B cell (primary cell): ENCODE data around the gene MNT. TPM values are rescaled to one million over a fixed set of nuclear protein-coding genes. Genes with fewer than 3 reads are reported as not detected.

Experiments
- ATAC-seq: fragments of 200-7000 bp; cut with Tn5 transposase; one replicate; pipeline ENCODE4 v1.10.0; 2021; ENCODE audit warnings: low read depth, mild to moderate bottlenecking, moderate number of reproducible peaks, moderate library complexity
- CTCF ChIA-PET: fragments of 350-600 bp; sonication (Branson Sonifier 250); formaldehyde crosslinking; loops from one replicate; lab custom pipeline; 2021; ENCODE audit warnings: antibody characterized with exemption, inconsistent platforms; lab: Charles Lee
- POLR2A ChIA-PET: fragments of 350-600 bp; sonication (Branson Sonifier 250); formaldehyde crosslinking; loops from one replicate; lab custom pipeline; 2021; ENCODE audit warnings: antibody characterized with exemption; lab: Charles Lee
- DNase-seq: peaks from one replicate; pipeline ENCODE4 v3.0.0; 2013
- H2AFZ ChIP-seq: 2 replicates; pipeline ENCODE4 v1.6.1; 2012; ENCODE audit warnings: mild to moderate bottlenecking, low read depth, low read length; ENCODE audit not compliant: insufficient read depth, poor library complexity, severe bottlenecking
- H3K27ac ChIP-seq, 2 donors: 1 replicate in 1 of 2; 2 replicates in 1 of 2; pipeline ENCODE4 v1.5.1; 2012 to 2013; ENCODE audit warnings: low read length in 2 of 2, mild to moderate bottlenecking in 2 of 2, moderate library complexity in 1 of 2
- H3K27me3 ChIP-seq, 4 experiments: fragments of 200-600 bp in 1 of 4; sonication (generic) in 1 of 4; replicated peaks in 1 of 4; 1 replicate in 2 of 4; 2 replicates in 2 of 4; pipeline versions ENCODE4 v1.6.1 to v1.7.0; 2013 to 2016; ENCODE audit warnings: low read length in 3 of 4, mild to moderate bottlenecking in 2 of 4, mixed read lengths in 1 of 4, moderate library complexity in 1 of 4; ENCODE audit not compliant: insufficient read depth in 4 of 4, control insufficient read depth in 3 of 4; ENCODE audit errors: control extremely low read depth in 1 of 4
- H3K36me3 ChIP-seq, 2 experiments: replicated peaks in 1 of 2; 1 replicate in 1 of 2; 2 replicates in 1 of 2; pipeline versions ENCODE4 v1.6.1 to v1.7.1; 2013; ENCODE audit warnings: low read length in 1 of 2; ENCODE audit not compliant: insufficient read depth in 2 of 2, control insufficient read depth in 1 of 2; ENCODE audit errors: control extremely low read depth in 1 of 2, extremely low read depth in 1 of 2
- H3K4me1 ChIP-seq, 2 donors: fragments of 200-600 bp in 1 of 2; sonication (generic) in 1 of 2; 1 replicate in 1 of 2; 2 replicates in 1 of 2; pipeline versions ENCODE4 v1.5.1 to v1.6.1; 2013 to 2017; ENCODE audit warnings: low read length in 2 of 2; ENCODE audit not compliant: control insufficient read depth in 2 of 2, insufficient read depth in 2 of 2
- H3K4me2 ChIP-seq: replicated peaks from 2 replicates; pipeline ENCODE3; 2012; ENCODE audit warnings: mild to moderate bottlenecking, low read depth, low read length; ENCODE audit not compliant: poor library complexity, severe bottlenecking
- H3K4me3 ChIP-seq, 5 experiments: fragments of 200-600 bp in 1 of 5; sonication (generic) in 1 of 5; 1 replicate in 3 of 5; 2 replicates in 2 of 5; pipeline versions ENCODE4 v1.5.1 to v1.7.0; 2011 to 2016; ENCODE audit warnings: low read length in 4 of 5, mild to moderate bottlenecking in 4 of 5, low read depth in 2 of 5, control low read depth in 1 of 5, moderate library complexity in 1 of 5; ENCODE audit not compliant: insufficient read depth in 1 of 5; ENCODE audit errors: control extremely low read depth in 1 of 5, extremely low read depth in 1 of 5
- H3K79me2 ChIP-seq: fragments of 200-600 bp; sonication (generic); one replicate; pipeline ENCODE4 v1.6.0; 2016; ENCODE audit warnings: low read length; ENCODE audit not compliant: control insufficient read depth, insufficient read depth
- H3K9ac ChIP-seq: fragments of 200-600 bp; sonication (generic); 2 replicates; pipeline ENCODE4 v1.6.1; 2017; ENCODE audit warnings: mild to moderate bottlenecking, low read length, moderate library complexity
- H3K9me3 ChIP-seq, 3 donors: one replicate each; pipeline versions ENCODE4 v1.6.1 to v1.7.1; 2013; ENCODE audit warnings: low read length in 2 of 3; ENCODE audit not compliant: control insufficient read depth in 2 of 3, insufficient read depth in 1 of 3; ENCODE audit errors: control extremely low read depth in 1 of 3
- H4K20me1 ChIP-seq: 2 replicates; pipeline ENCODE4 v1.6.0; 2012; ENCODE audit warnings: mild to moderate bottlenecking, low read length; ENCODE audit not compliant: insufficient read depth, control insufficient read depth, poor library complexity, severe bottlenecking
- H3K27ac Mint-ChIP-seq: one replicate; pipeline ENCODE4 v1.8.0; 2021; ENCODE audit warnings: mixed read lengths
- H3K27me3 Mint-ChIP-seq: one replicate; pipeline ENCODE4 v1.8.0; 2021; ENCODE audit warnings: mixed read lengths
- H3K4me1 Mint-ChIP-seq: one replicate; pipeline ENCODE4 v1.8.0; 2021; ENCODE audit warnings: mixed read lengths
- H3K4me3 Mint-ChIP-seq: one replicate; pipeline ENCODE4 v1.8.0; 2021; ENCODE audit warnings: mixed read lengths
- H3K9me3 Mint-ChIP-seq: one replicate; pipeline ENCODE4 v1.8.0; 2022; ENCODE audit warnings: mixed read lengths; ENCODE audit not compliant: insufficient read depth
- CTCF ChIP-seq: fragments of 200-600 bp; IDR thresholded peaks from one replicate; pipeline ENCODE4 v1.8.0; 2022; ENCODE audit warnings: antibody characterized with exemption, mild to moderate bottlenecking
- EZH2 ChIP-seq: IDR thresholded peaks from 2 replicates; pipeline ENCODE4 v1.6.1; 2012; ENCODE audit warnings: borderline replicate concordance, low read depth, mild to moderate bottlenecking, moderate library complexity, low read length; ENCODE audit not compliant: insufficient read depth, poor library complexity, severe bottlenecking
- WGBS: methylation state at CpG from one replicate; pipeline ENCODE4 v1.1.5; 2013; ENCODE audit warnings: missing lambda C conversion rate; ENCODE audit not compliant: insufficient coverage; 5-methylcytosine and 5-hydroxymethylcytosine counted together
- intact Hi-C: fragments of 100-400 bp; cut with micrococcal nuclease; formaldehyde crosslinking; loops from one replicate; pipeline ENCODE4 v1.10.0; 2022
- polyA plus RNA-seq: library from polyadenylated mRNA; depleted of rRNA; stranded (reverse); fragments of >200 nt; gene quantifications from 2 replicates; pipeline ENCODE4 v1.2.3, GENCODE V29; 2012
- total RNA-seq, 2 donors: library from RNA; stranded (reverse); fragments of 120-200 nt in 1 of 2; gene quantifications; 1 replicate in 1 of 2; 2 replicates in 1 of 2; pipeline versions ENCODE4 v1.2.3 to v1.2.4, GENCODE V29; 2013 to 2022

MNT gene
- total and polyA plus RNA-seq, 2 donors (not counting 1 experiment from before 2014, with no cell fraction given), result 20.0 to 68.5 TPM

DNA sequence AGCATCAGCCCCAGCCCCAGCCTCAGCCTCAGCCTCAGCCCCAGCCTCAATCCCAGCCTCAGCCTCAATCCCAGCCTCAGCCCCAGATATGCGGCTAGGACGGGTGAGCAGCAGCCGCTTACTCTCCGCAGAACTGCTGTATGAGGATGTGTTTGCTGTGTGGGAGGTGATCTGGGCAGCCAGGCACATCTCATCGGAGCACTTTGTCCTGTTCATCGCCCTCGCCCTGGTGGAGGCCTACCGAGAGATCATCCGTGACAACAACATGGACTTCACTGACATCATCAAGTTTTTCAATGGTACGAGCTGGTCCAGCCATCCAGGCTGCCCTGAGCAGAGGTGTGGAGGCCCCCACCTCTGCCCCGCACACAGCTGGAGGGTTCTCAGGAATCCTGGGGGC lies 22.0 kb downstream of the MNT start:
- Mint-ChIP-seq H3K27me3 (no peaks in the 10 kb centered on the region), H3K9me3 (no peaks in the 10 kb centered on the region), H3K4me1 (no peaks in the 10 kb centered on the region), H3K4me3 (no peak overlapping the region), H3K27ac (no peak overlapping the region)
- ChIA-PET POLR2A (no interaction called here), CTCF (interaction anchor here (0.7 to 14.1 kb wide), 3 partner anchors 25 to 488 kb away, joined by 3 to 650 read pairs (median 3); no protein-coding TSS in a partner anchor)
- peaks cover 0 to 18% of the 10 kb centered on the region in 2 experiments for H3K36me3 ChIP-seq
- ATAC-seq (no peak), DNase-seq (no peak)
- 97% methylated on average over 10 of the region's 11 CpGs for WGBS
- H3K27me3 ChIP-seq, result no peaks in the 10 kb centered on the region
- no peak overlapping the region for H3K27ac ChIP-seq
- H3K4me2 ChIP-seq, result no peak overlapping the region
- H3K4me3 ChIP-seq, result no peak overlapping the region
- no peak for TF ChIP-seq CTCF
- no peak for TF ChIP-seq EZH2
- H4K20me1 ChIP-seq, result peaks cover 14% of the 10 kb centered on the region
- no peaks in the 10 kb centered on the region for H3K9me3 ChIP-seq
- intact Hi-C loops, result no loop called here
- H3K79me2 ChIP-seq, result peaks cover 16% of the 10 kb centered on the region
- H2AFZ ChIP-seq, result no peak overlapping the region
- H3K4me1 ChIP-seq, result peaks cover 0 to 4% of the 10 kb centered on the region in 2 donors
- no peak overlapping the region for H3K9ac ChIP-seq

DNA sequence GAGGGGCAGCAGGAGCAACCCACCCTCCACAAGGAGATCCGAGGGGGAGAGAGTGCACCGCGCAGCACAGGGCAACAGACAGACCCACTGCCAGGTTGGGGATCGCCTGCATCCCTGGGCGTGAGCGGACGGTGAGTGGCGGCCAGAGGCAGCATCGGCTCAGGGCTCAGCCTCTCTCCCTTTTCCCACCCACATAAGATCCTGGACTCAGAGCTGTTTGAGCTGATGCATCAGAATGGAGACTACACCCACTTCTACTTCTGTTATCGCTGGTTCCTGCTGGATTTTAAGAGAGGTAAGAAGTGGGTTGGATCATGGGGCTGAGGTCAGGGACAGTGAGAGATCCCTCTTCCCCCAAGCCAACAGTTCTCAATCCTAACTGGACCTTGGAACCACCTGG lies 23.2 kb downstream of the MNT start:
- no peak overlapping the region for H3K27ac Mint-ChIP-seq
- CTCF ChIA-PET, result interaction anchor here (14.1 kb wide), 1 partner anchor 37 kb away, joined by 650 read pairs; no protein-coding TSS in a partner anchor
- ATAC-seq (no peak), DNase-seq (no peak)
- POLR2A ChIA-PET, result no interaction called here
- no peak overlapping the region for H3K4me3 Mint-ChIP-seq
- no peaks in the 10 kb centered on the region for H3K4me1 Mint-ChIP-seq
- intact Hi-C loops, result no loop called here
- Histone ChIP-seq H3K4me2 (no peak overlapping the region), H3K4me3 (no peak overlapping the region), H3K4me1 (peaks cover 0 to 4% of the 10 kb centered on the region in 2 donors), H3K79me2 (peaks cover 4% of the 10 kb centered on the region), H4K20me1 (peaks cover 8% of the 10 kb centered on the region), H3K27me3 (no peaks in the 10 kb centered on the region), H3K9ac (no peak overlapping the region), H3K27ac (no peak overlapping the region), H3K9me3 (no peaks in the 10 kb centered on the region), H3K36me3 (peaks cover 0 to 19% of the 10 kb centered on the region in 2 experiments), H2AFZ (no peak overlapping the region)
- H3K27me3 Mint-ChIP-seq, result no peaks in the 10 kb centered on the region
- TF ChIP-seq CTCF, result no peak
- TF ChIP-seq EZH2, result no peak
- no peaks in the 10 kb centered on the region for H3K9me3 Mint-ChIP-seq
- 100% methylated on average over 5 of the region's 10 CpGs for WGBS
